GM18511 (cell line): ENCODE measurements around the gene TEX50.
"Not testable (repeated sequence)": the region's sequence is repeated elsewhere in the genome, so short reads cannot be mapped to it uniquely, and the experiment has no call there.

Experiments used
- ATAC-seq: cut with Tn5 transposase; IDR thresholded peaks from one replicate; pipeline ENCODE4 v1.9.1; 2021; ENCODE audit warnings: mild to moderate bottlenecking, moderate library complexity; ENCODE audit not compliant: unreplicated experiment

Gene TEX50

GRCh38 chr1:173661271-173661670 lies 26.1 kb downstream of the TEX50 start:
- no peak for ATAC-seq

- ATAC-seq, result no peak
These were observed 26.6 kb downstream of the TEX50 start for GRCh38 chr1:173661763-173662162.

- ATAC-seq, result no peak
These were observed 28.0 kb downstream of the TEX50 start for GRCh38 chr1:173663159-173663558.

- ATAC-seq, result no peak
These were observed 31.5 kb downstream of the TEX50 start for GRCh38 chr1:173666646-173667045.

- no peak for ATAC-seq
These were observed 34.4 kb downstream of the TEX50 start, which contains the start of gene ANKRD45 for GRCh38 chr1:173669491-173669941. ANKRD45 (minus strand) TSS chr1:173669851; CDS start chr1:173659418, 10,433 bp downstream.

GRCh38 chr1:173674496-173674895 lies 39.4 kb downstream of the TEX50 start:
- ATAC-seq, result not testable (repeated sequence)

GRCh38 chr1:173680152-173680551 lies 45.0 kb downstream of the TEX50 start:
- not testable (repeated sequence) for ATAC-seq

- no peak for ATAC-seq
These were observed 47.0 kb downstream of the TEX50 start for GRCh38 chr1:173682184-173682583.

- ATAC-seq, result not testable (repeated sequence)
These were observed 48.7 kb downstream of the TEX50 start for GRCh38 chr1:173683838-173684237.

- not testable (repeated sequence) for ATAC-seq
These were observed 50.0 kb downstream of the TEX50 start for GRCh38 chr1:173685121-173685520.
